WTC11 (cell line): ENCODE measurements around the gene CD101.

ENCODE experiments used
- CREB1 ChIP-seq: sonication (generic); formaldehyde crosslinking; IDR thresholded peaks from 2 replicates; pipeline ENCODE4 v1.8.0; 2023; ENCODE audit warnings: mild to moderate bottlenecking, missing genetic modification reagents
- CTCF ChIP-seq: fragments of 200-600 bp; IDR thresholded peaks from 2 replicates; pipeline ENCODE4 v1.8.0; 2022; ENCODE audit warnings: antibody characterized with exemption
- FOXP1 ChIP-seq: sonication (generic); formaldehyde crosslinking; IDR thresholded peaks from 2 replicates; pipeline ENCODE4 v1.8.0; 2022; ENCODE audit warnings: missing genetic modification reagents, mild to moderate bottlenecking, moderate library complexity, borderline replicate concordance
- IRF2 ChIP-seq: sonication (generic); formaldehyde crosslinking; IDR thresholded peaks from 2 replicates; pipeline ENCODE4 v1.8.0; 2022; ENCODE audit warnings: low read depth, missing genetic modification reagents, borderline replicate concordance
- MLX ChIP-seq: sonication (generic); formaldehyde crosslinking; IDR thresholded peaks from 2 replicates; pipeline ENCODE4 v1.8.1; 2023; ENCODE audit warnings: mild to moderate bottlenecking, missing genetic modification reagents, moderate library complexity
- NR1H2 ChIP-seq: sonication (generic); formaldehyde crosslinking; IDR thresholded peaks from 2 replicates; pipeline ENCODE4 v1.9.0; 2021; ENCODE audit warnings: mild to moderate bottlenecking, moderate library complexity, missing genetic modification reagents
- RORB ChIP-seq: fragments of 250-450 bp; sonication (Bioruptor Pico); IDR thresholded peaks from 2 replicates; pipeline ENCODE4 v1.9.0; 2021; ENCODE audit warnings: mild to moderate bottlenecking
- TCF7 ChIP-seq: sonication (generic); formaldehyde crosslinking; IDR thresholded peaks from 2 replicates; pipeline ENCODE4 v1.8.0; 2022; ENCODE audit warnings: mild to moderate bottlenecking, low read depth, missing genetic modification reagents, moderate library complexity
- TEAD4 ChIP-seq: sonication (generic); formaldehyde crosslinking; IDR thresholded peaks from 2 replicates; pipeline ENCODE4 v1.8.0; 2022; ENCODE audit warnings: mild to moderate bottlenecking, missing genetic modification reagents
- ZNF121 ChIP-seq: sonication (generic); formaldehyde crosslinking; IDR thresholded peaks from 2 replicates; pipeline ENCODE4 v1.8.0; 2023; ENCODE audit warnings: missing genetic modification reagents
- ZNF416 ChIP-seq: fragments of 250-450 bp; sonication (Bioruptor Pico); IDR thresholded peaks from 2 replicates; pipeline ENCODE4 v1.9.0; 2021; ENCODE audit warnings: mild to moderate bottlenecking, inconsistent platforms
- TF ChIP-seq, protein P1 (sequence below): sonication (generic); formaldehyde crosslinking; IDR thresholded peaks from 2 replicates; pipeline ENCODE4 v1.8.0; 2022; ENCODE audit warnings: mild to moderate bottlenecking, missing genetic modification reagents
- TF ChIP-seq, protein P2 (sequence below): sonication (generic); formaldehyde crosslinking; IDR thresholded peaks from 2 replicates; pipeline ENCODE4 v1.8.1; 2022; ENCODE audit warnings: mild to moderate bottlenecking, missing genetic modification reagents, moderate library complexity, borderline replicate concordance
- TF ChIP-seq, protein P3 (sequence below): sonication (generic); formaldehyde crosslinking; IDR thresholded peaks from 2 replicates; pipeline ENCODE4 v1.8.1; 2023; ENCODE audit warnings: mild to moderate bottlenecking, missing genetic modification reagents

DNA sequence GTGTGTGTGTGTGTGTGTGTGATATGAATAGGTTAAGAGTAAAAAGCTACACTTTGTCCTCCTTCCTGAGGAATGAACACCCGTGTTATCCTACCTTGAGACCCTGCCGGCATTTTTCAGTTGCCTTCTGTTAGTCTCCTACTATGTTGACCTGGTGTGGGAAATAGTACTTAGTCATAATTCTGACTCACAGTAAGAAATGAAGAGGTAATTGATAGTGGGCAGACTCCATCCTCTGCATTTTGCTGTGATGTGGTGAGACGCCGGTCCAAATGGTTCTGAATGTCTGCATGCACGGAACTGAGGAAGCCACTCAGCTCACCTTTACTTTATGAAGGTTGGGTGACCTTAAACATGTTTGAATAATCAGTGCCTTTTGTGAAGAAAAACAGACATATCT is 12.6 kb downstream of the CD101 start:
- TF ChIP-seq CTCF (no peak), CREB1 (CRISPR knock-in tag) (no peak), TEAD4 (no peak), TCF7 (CRISPR knock-in tag) (no peak), NR1H2 (no peak), MLX (CRISPR knock-in tag) (no peak), RORB (no peak), ZNF416 (CRISPR knock-in tag) (no peak), IRF2 (CRISPR knock-in tag) (no peak), ZNF121 (CRISPR knock-in tag) (no peak), FOXP1 (no peak)
- TF ChIP-seq, protein P1, sequence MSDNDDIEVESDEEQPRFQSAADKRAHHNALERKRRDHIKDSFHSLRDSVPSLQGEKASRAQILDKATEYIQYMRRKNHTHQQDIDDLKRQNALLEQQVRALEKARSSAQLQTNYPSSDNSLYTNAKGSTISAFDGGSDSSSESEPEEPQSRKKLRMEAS (CRISPR knock-in tag) = no peak
- TF ChIP-seq, protein P2, sequence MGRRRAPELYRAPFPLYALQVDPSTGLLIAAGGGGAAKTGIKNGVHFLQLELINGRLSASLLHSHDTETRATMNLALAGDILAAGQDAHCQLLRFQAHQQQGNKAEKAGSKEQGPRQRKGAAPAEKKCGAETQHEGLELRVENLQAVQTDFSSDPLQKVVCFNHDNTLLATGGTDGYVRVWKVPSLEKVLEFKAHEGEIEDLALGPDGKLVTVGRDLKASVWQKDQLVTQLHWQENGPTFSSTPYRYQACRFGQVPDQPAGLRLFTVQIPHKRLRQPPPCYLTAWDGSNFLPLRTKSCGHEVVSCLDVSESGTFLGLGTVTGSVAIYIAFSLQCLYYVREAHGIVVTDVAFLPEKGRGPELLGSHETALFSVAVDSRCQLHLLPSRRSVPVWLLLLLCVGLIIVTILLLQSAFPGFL (CRISPR knock-in tag) = no peak
- TF ChIP-seq, protein P3, sequence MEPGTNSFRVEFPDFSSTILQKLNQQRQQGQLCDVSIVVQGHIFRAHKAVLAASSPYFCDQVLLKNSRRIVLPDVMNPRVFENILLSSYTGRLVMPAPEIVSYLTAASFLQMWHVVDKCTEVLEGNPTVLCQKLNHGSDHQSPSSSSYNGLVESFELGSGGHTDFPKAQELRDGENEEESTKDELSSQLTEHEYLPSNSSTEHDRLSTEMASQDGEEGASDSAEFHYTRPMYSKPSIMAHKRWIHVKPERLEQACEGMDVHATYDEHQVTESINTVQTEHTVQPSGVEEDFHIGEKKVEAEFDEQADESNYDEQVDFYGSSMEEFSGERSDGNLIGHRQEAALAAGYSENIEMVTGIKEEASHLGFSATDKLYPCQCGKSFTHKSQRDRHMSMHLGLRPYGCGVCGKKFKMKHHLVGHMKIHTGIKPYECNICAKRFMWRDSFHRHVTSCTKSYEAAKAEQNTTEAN (CRISPR knock-in tag) = no peak
